Endometrium (tissue), 2 donors: ENCODE measurements around the gene KRTAP9-6.
"Not testable (repeated sequence)": the region's sequence is repeated elsewhere in the genome, so short reads cannot be mapped to it uniquely, and the experiment has no call there.

ENCODE experiments used
- FAIRE-seq: peaks from 2 replicates; lab custom pipeline; 2012; peaks lifted over from hg19 to GRCh38; lab: Jason Lieb, UNC
- donor health status: control.
- donor health status: control.

The KRTAP9-6 gene

DNA sequence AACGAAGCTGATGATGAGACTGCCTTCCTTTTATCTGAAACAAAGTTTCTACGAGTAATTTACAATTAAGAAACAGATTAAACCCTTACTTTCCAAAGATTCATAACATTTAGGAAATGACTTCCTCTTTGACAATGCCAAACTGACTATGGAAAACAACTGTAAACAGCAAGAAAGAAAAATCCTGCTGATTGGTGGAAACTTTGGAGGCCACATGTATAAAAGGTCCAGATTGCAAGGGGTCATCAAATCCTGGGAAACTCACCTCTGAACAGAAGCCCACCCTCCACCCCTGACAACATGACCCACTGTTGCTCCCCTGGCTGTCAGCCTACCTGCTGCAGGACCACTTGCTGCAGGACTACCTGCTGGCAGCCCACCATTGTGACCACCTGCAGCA, at the start of gene KRTAP9-6:
Gene KRTAP9-6 (plus strand): TSS at position 301 of the 400 bp plus-strand sequence. CDS start 0 bp downstream, at position 301.
- FAIRE-seq = no peak

GRCh38 chr17:41215681-41216080, 49.5 kb upstream of the KRTAP9-6 start:
- no peak for FAIRE-seq

- FAIRE-seq = no peak
Observed at GRCh38 chr17:41223821-41224220, 41.4 kb upstream of the KRTAP9-6 start.

DNA sequence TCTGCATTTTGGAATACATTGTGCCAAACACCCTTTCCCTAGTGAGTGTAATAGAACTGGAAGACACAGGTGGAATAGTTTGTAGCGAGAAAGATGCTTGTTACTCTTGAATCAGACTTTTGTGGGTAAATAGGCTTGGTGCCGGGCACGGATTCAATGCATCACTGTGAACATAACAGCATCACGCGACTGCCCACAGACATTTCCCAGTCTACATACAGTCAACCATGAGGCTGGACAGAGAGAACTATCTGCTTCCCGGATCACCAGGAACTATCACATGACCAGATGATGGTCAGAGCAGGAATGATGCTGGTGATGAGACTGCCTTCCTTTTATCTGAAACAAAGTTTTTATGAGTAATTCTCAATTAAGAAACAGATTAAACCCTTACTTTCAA, 39.1 kb upstream of the KRTAP9-6 start:
- no peak for FAIRE-seq

GRCh38 chr17:41226598-41227095, 38.5 kb upstream of the KRTAP9-6 start, which contains the start of gene KRTAP9-2:
TSS of gene KRTAP9-2 (plus strand) at chr17:41226648. CDS start at chr17:41226655, 7 bp downstream.
- FAIRE-seq = not testable (repeated sequence)

- no peak for FAIRE-seq
Observed at GRCh38 chr17:41230094-41230493, 35.1 kb upstream of the KRTAP9-6 start.

- no peak for FAIRE-seq
Observed at GRCh38 chr17:41231731-41232130, 33.4 kb upstream of the KRTAP9-6 start.

GRCh38 chr17:41232399-41233105, 32.6 kb upstream of the KRTAP9-6 start, which contains the start of gene KRTAP9-3:
TSS of gene KRTAP9-3 (plus strand) at chr17:41232449. CDS start at chr17:41232502, 53 bp downstream.
- FAIRE-seq = not testable (repeated sequence)

GRCh38 chr17:41237116-41237515, 28.1 kb upstream of the KRTAP9-6 start:
- not testable (repeated sequence) for FAIRE-seq

GRCh38 chr17:41237949-41238437, 27.2 kb upstream of the KRTAP9-6 start, which contains the start of gene KRTAP9-8:
TSS of gene KRTAP9-8 (plus strand) at chr17:41237999. CDS start at chr17:41238052, 53 bp downstream.
- FAIRE-seq = not testable (repeated sequence)

GRCh38 chr17:41246995-41247787, 18.0 kb upstream of the KRTAP9-6 start:
- FAIRE-seq = not testable (repeated sequence)

DNA sequence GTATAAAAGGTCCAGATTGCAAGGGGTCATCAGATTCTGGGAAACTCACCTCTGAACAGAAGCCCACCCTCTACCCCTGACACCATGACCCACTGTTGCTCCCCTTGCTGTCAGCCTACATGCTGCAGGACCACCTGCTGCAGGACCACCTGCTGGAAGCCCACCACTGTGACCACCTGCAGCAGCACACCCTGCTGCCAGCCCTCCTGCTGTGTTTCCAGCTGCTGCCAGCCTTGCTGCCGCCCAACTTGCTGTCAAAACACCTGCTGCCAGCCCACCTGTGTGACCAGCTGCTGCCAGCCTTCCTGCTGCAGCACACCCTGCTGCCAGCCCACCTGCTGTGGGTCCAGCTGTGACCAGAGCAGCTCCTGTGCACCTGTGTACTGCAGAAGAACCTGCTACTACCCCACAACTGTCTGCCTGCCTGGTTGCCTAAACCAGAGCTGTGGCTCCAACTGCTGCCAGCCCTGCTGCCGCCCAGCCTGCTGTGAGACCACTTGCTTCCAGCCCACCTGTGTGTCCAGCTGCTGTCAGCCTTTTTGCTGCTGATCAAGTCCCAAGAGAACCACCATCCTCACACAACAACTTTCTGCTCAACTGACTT, 15.4 kb upstream of the KRTAP9-6 start, which contains the start of gene KRTAP9-4:
Gene KRTAP9-4 (plus strand): TSS at position 51 of the 604 bp plus-strand sequence. CDS start 34 bp downstream, at position 85.
- FAIRE-seq = not testable (repeated sequence)

GRCh38 chr17:41251261-41251660, 13.9 kb upstream of the KRTAP9-6 start:
- no peak for FAIRE-seq

GRCh38 chr17:41254861-41255260, 10.3 kb upstream of the KRTAP9-6 start:
- no peak for FAIRE-seq

DNA sequence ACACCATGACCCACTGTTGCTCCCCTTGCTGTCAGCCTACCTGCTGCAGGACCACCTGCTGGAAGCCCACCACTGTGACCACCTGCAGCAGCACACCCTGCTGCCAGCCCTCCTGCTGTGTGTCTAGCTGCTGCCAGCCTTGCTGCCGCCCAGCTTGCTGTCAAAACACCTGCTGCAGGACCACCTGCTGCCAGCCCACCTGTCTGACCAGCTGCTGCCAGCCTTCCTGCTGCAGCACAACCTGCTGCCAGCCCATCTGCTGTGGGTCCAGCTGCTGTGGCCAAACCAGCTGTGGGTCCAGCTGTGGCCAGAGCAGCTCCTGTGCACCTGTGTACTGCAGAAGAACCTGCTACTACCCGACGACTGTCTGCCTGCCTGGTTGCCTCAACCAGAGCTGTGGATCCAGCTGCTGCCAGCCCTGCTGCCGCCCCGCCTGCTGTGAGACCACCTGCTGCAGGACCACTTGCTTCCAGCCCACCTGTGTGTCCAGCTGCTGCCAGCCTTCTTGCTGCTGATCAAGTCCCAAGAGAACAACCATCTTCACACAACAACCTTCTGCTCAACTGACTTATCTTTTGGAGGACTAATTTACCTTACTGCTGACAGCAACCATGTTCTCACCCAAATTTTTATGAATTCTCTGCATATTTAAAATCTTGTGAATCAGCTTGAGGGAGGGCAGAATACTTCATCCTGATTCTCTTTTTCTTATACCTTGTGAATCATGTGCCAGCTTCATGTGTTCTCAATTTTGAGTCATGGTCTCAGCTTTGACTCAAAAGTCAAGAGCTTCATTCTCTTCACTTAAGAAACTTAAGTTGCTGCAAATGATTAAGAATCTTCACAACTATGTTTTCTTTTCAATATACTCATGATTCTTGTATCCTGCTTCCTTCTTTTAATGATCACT, 9.5 kb upstream of the KRTAP9-6 start, which contains the start of gene KRTAP9-9:
Gene KRTAP9-9 (plus strand): TSS at position 4 of the 910 bp plus-strand sequence.
- not testable (repeated sequence) for FAIRE-seq

DNA sequence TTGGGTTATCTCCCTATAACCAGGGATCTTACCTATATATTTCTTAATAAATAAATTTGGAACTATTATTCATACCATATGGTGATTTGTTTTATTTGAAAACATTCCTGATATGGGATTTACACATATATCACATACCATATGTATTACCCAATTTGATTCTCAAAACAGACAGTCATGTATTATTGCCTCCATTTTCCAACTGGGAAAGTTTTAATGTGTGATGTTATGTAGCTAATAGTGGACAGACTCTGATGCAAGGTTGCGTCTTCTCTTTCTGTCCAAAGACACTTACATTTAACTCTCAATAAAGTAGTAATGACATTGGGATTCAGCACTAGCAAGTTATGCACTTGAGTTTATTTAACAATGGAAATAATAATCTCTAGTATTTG, 8.9 kb upstream of the KRTAP9-6 start:
- FAIRE-seq = no peak

DNA sequence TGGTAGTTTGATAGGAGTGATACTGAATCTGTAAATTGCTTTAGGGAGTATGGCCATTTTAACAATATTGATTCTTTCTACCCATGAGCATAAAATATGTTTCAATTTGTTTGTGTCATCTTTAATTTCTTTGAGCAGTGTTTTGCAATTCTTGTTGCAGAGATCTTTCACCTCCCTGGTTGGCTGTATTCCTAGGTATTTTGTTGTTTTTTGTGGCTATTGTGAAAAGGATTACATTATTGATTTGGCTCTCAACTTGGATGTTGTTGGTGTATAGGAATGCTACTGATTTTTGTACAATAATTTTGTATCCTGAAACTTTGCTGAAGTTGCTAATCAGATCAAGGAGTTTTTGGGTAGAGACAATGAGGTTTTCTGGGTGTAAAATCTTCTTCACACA, 6.8 kb upstream of the KRTAP9-6 start:
- no peak for FAIRE-seq

DNA sequence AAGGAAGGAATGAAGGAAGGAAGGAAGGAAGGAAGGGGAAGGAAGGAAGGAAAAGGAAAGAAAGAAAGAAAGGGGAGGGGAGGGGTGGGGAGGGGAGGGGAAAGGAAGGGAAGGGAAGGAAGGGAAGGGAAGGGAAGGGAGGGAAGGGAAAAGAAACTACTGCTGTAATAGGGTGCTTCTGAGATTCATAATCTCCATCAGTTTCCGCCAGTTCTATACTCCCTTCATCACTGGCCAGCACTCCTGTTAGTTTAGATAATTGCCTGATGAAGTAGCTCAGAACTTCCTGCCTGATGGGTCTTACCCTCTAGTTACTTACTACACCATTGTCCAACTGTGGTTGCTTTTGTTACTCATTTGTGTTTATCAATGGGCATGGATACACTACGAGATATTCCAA, 2.0 kb upstream of the KRTAP9-6 start:
- FAIRE-seq = no peak

DNA sequence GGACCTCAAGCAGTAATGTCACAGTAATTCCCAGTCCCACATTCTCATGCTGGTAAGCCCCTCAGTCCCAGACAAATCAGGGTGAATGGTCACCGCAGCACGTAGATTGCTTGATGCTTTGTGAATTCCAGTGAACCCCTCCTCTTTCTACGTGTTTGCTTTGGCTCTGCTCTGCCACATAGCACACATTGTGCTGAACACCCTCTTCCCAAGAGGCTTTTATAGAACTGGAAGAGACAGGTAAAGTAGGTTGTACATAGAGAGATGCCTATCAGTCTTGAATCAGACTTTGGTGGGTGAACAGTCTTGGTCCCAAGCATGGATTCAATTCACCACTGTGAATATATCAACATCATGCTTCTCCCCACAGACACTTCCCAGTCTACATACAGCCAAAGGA, 579 bp upstream of the KRTAP9-6 start:
- FAIRE-seq = no peak

- FAIRE-seq = no peak
Observed at GRCh38 chr17:41267711-41268110, 2.5 kb downstream of the KRTAP9-6 start.

- FAIRE-seq = not testable (repeated sequence)
Observed at GRCh38 chr17:41271323-41271722, 6.1 kb downstream of the KRTAP9-6 start.
